ENCODE measurements around the gene TTLL9. TPM values are rescaled to one million over a fixed set of nuclear protein-coding genes. Genes with fewer than 3 reads are reported as not detected.

TTLL9 gene
- polyA plus RNA-seq, 1 of the 3 experiments (the other 2 are of a cell fraction), result 0.23 TPM

DNA sequence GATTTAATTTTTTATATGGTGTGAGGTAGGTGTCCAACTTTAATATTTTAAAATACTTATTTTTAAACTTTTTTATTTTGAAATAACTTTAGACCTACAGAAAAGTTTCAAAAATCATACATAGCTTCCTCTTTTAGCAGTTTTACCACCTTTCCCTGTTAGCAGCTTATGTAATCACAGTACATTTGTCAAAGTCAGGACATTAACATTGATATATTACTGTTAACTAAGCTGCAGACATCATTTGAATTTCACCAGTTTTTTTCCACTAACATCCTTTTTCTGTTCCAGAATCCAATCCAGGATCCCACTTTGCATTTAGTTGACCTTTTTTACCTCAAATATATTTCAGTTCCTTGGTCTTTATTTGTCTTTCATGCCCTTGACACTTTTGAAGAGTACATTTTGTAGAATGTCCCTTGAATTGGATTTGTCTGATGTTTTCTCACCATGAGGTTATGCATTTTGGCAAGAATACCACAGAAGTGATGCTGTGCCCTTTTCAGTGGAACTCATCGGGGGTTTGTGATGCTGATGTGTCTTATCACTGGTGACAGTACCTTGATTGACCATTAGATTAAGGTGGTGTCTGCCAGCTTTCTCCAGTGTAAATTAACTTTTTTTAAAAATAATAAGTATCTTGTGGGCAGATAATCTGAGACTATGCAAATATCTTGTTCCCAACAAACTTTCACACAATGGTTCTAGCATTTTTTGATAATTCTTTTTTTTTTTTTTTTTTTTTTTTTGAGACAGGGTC, 33.4 kb downstream of the TTLL9 start:
- POLR2A ChIA-PET, result no interaction called here
- 25% methylated on average over 1 of the region's 1 CpG for WGBS (ENCODE audit: low lambda C conversion rate)

DNA sequence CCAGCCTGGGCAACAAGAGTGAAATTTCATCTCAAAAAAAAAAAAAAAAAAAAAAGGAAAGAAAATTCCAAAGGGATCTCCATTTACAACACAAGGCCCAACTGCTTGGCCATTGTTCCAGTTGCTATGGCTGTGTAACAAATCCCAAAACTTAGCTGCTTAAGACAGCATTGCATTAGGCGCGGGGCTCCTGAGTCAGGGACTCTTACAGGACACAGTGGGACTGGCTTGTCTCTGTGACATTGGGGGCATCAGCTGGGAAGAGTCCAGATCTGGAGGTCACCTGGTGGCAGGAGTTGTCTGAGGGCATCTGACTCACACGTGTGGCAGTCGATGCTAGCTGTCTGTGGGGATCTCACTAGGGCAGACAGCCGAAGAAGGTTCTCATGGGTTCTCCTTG, 35.6 kb downstream of the TTLL9 start:
- 77% methylated on average over 5 of the region's 5 CpGs for WGBS (ENCODE audit: low lambda C conversion rate)
- Histone ChIP-seq H3K9me2 (no peaks in the 10 kb centered on the region), H4K20me1 (ENCODE audit: insufficient read depth) (no peaks in the 10 kb centered on the region), H3K27ac (ENCODE audit: low read depth in 2 of 2, low read length in 1 of 2) (no peak overlapping the region), H3K4me3 (ENCODE audit: low read depth in 2 of 2, low read length in 1 of 2) (no peak overlapping the region), H2AFZ (ENCODE audit: low read depth) (no peak overlapping the region), H3K4me1 (ENCODE audit: control insufficient read depth in 1 of 2, insufficient read depth in 2 of 2, low read depth in 1 of 2, low read length in 1 of 2) (peaks cover 0 to under 1% of the 10 kb centered on the region in 2 experiments; a peak in 1 of 4 replicates), H3K9me3 (no peaks in the 10 kb centered on the region), H3F3A (replicated peaks; ENCODE audit: insufficient read depth) (no peaks in the 10 kb centered on the region), H3K36me3 (replicated peaks in 1 of 2; ENCODE audit: control insufficient read depth in 1 of 2, insufficient read depth in 2 of 2, low read length in 1 of 2) (no peaks in the 10 kb centered on the region), H3K4me2 (no peak overlapping the region), H3K27me3 (ENCODE audit: insufficient read depth) (no peaks in the 10 kb centered on the region), H3K79me2 (ENCODE audit: insufficient read depth) (no peaks in the 10 kb centered on the region), H3K9ac (no peak overlapping the region)
- TF ChIP-seq EP300 (IDR thresholded peaks at IDR 0.05; ENCODE audit: borderline replicate concordance in 1 of 2, low read depth in 1 of 2, low read length in 1 of 2), result no peak
- ChIA-PET CTCF (no interaction called here), POLR2A (no interaction called here)
- no peak for DNase-seq

More for the DNA sequence above, 33.4 kb downstream of the TTLL9 start:
- H3K79me2 ChIP-seq (ENCODE audit: insufficient read depth), result no peaks in the 10 kb centered on the region
- H3F3A ChIP-seq (replicated peaks; ENCODE audit: insufficient read depth), result no peaks in the 10 kb centered on the region
- no peaks in the 10 kb centered on the region for H3K9me2 ChIP-seq
- no peaks in the 10 kb centered on the region for H4K20me1 ChIP-seq (ENCODE audit: insufficient read depth)
- no peak for DNase-seq
- no peak overlapping the region for H3K27ac ChIP-seq (ENCODE audit: low read depth in 2 of 2, low read length in 1 of 2)
- no peak overlapping the region for H3K4me2 ChIP-seq
- H3K36me3 ChIP-seq (replicated peaks in 1 of 2; ENCODE audit: control insufficient read depth in 1 of 2, insufficient read depth in 2 of 2, low read length in 1 of 2), result no peaks in the 10 kb centered on the region
- no peak overlapping the region for H3K4me3 ChIP-seq (ENCODE audit: low read depth in 2 of 2, low read length in 1 of 2)
- no peak overlapping the region for H2AFZ ChIP-seq (ENCODE audit: low read depth)
- H3K9me3 ChIP-seq, result no peaks in the 10 kb centered on the region
- no peaks in the 10 kb centered on the region for H3K27me3 ChIP-seq (ENCODE audit: insufficient read depth)
- CTCF ChIA-PET, result interaction anchor here (1.4 kb wide), 1 partner anchor 40 kb away, joined by 3 read pairs; no protein-coding TSS in a partner anchor
- no peak overlapping the region for H3K9ac ChIP-seq
- H3K4me1 ChIP-seq (ENCODE audit: control insufficient read depth in 1 of 2, insufficient read depth in 2 of 2, low read depth in 1 of 2, low read length in 1 of 2), result no peaks in the 10 kb centered on the region
- no peak for TF ChIP-seq SMC3 (IDR thresholded peaks at IDR 0.05; ENCODE audit: low read depth, low read length)
- no peak for TF ChIP-seq RXRA (IDR thresholded peaks at IDR 0.05; ENCODE audit: borderline replicate concordance, low read depth)
- no peak for TF ChIP-seq MXI1 (IDR thresholded peaks at IDR 0.05; ENCODE audit: low read depth, low read length)
- TF ChIP-seq, protein P1, sequence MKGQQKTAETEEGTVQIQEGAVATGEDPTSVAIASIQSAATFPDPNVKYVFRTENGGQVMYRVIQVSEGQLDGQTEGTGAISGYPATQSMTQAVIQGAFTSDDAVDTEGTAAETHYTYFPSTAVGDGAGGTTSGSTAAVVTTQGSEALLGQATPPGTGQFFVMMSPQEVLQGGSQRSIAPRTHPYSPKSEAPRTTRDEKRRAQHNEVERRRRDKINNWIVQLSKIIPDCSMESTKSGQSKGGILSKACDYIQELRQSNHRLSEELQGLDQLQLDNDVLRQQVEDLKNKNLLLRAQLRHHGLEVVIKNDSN (IDR thresholded peaks at IDR 0.05; ENCODE audit: borderline replicate concordance, low read depth), result no peak
- TF ChIP-seq EP300 (IDR thresholded peaks at IDR 0.05; ENCODE audit: borderline replicate concordance in 1 of 2, low read depth in 1 of 2, low read length in 1 of 2), result no peak
- TF ChIP-seq, protein P2, sequence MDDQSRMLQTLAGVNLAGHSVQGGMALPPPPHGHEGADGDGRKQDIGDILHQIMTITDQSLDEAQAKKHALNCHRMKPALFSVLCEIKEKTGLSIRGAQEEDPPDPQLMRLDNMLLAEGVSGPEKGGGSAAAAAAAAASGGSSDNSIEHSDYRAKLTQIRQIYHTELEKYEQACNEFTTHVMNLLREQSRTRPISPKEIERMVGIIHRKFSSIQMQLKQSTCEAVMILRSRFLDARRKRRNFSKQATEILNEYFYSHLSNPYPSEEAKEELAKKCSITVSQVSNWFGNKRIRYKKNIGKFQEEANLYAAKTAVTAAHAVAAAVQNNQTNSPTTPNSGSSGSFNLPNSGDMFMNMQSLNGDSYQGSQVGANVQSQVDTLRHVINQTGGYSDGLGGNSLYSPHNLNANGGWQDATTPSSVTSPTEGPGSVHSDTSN (IDR thresholded peaks at IDR 0.05), result no peak
- TF ChIP-seq, protein P3, sequence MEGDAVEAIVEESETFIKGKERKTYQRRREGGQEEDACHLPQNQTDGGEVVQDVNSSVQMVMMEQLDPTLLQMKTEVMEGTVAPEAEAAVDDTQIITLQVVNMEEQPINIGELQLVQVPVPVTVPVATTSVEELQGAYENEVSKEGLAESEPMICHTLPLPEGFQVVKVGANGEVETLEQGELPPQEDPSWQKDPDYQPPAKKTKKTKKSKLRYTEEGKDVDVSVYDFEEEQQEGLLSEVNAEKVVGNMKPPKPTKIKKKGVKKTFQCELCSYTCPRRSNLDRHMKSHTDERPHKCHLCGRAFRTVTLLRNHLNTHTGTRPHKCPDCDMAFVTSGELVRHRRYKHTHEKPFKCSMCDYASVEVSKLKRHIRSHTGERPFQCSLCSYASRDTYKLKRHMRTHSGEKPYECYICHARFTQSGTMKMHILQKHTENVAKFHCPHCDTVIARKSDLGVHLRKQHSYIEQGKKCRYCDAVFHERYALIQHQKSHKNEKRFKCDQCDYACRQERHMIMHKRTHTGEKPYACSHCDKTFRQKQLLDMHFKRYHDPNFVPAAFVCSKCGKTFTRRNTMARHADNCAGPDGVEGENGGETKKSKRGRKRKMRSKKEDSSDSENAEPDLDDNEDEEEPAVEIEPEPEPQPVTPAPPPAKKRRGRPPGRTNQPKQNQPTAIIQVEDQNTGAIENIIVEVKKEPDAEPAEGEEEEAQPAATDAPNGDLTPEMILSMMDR (IDR thresholded peaks at IDR 0.05), result no peak
- no peak for TF ChIP-seq TCF12 (IDR thresholded peaks at IDR 0.05)
- TF ChIP-seq FOSL2 (IDR thresholded peaks at IDR 0.05; ENCODE audit: borderline replicate concordance, low read depth), result no peak
- TF ChIP-seq YY1 (IDR thresholded peaks at IDR 0.05; ENCODE audit: low read depth), result no peak
- no peak for TF ChIP-seq FOXM1 (IDR thresholded peaks at IDR 0.05; ENCODE audit: low read depth)
- no peak for TF ChIP-seq GABPA (IDR thresholded peaks at IDR 0.05; ENCODE audit: low read depth)
- no peak for TF ChIP-seq ELF1 (IDR thresholded peaks at IDR 0.05)
- no peak for TF ChIP-seq FOXJ3 (CRISPR knock-in tag; IDR thresholded peaks at IDR 0.05)

Measured in SK-N-SH (cell line).